HG02970 (cell line): ENCODE results near the gene CDT1.
"Not testable (repeated sequence)": the region's sequence is repeated elsewhere in the genome, so short reads cannot be mapped to it uniquely, and the experiment has no call there.

ENCODE experiments used
- ATAC-seq: cut with Tn5 transposase; IDR thresholded peaks from one replicate; pipeline ENCODE4 v1.9.1; 2021; ENCODE audit warnings: mild to moderate bottlenecking, moderate library complexity, moderate number of reproducible peaks; ENCODE audit not compliant: unreplicated experiment, low FRiP score

Gene CDT1

DNA sequence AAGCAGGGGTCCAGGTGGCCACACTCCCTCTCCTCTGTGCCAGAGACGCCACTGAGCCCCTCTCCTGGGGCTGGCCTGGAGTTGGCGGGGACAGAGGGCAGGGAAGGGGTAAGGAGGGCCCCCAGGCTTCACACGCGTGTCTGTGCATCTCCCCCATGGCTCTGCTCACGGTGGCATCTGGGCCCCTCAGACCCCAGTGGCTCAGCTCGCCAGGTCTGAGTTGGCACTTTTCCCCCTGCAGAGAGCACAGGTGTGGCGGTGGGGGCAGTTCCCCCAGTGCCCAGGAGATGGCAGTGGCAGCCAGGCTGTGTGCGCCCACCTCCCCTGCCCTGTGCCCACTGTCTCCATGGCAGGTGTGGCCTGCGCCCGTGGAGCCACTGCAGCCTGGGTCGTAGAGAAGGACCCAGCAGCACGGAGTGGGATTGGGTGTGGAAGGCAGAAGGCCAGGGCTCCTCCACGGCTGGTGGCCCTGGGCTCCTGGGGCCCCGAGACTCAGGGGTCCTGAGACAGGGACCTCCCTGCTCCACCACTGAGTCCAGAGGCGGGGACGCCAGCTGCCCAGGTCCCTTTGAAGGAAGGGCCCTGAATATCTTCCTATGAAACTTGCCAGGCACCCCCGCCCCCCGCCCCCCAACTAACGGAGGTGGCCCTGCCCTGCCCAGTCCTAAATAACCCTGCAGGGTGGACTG is 12.5 kb downstream of the CDT1 start:
- no peak for ATAC-seq

DNA sequence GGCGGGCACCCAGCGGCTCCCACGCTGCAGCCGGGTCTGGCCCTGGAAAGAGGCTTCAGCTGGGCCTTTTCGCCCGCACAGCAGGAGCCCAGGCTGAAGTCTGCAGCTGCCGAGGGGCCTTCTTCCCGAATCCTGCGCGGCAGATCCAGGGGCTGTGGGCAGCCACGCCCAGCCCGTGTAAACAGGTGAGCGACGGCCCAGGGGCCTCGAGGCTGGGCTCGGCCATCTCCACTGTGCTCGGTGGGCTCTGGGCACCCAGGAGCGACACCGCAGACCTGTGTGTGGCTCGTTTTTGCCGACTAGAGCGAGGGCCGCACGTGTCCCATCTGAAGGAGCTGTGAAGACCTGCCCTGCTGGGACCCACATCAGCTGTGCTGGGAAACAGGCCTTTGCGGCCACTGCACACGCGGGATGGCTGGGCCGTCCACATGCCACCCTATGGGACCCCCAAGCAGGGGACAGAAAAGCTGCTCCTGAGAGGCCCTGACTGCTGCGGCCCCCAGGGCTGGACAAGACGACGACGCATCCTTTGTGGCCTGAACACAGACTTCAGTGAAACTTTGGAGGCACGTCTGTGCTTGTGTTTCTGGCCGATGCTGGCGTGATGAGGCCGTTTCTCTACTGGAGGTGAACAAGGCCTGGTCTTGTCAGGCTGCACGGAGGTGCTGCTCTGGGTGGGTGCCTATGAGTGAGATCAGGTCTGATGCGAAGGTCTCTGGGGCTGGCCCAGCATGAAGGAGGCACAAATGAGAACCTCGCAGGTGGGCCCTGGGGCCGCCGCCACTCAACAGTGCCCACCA is 13.3 kb downstream of the CDT1 start:
- ATAC-seq: no peak

DNA sequence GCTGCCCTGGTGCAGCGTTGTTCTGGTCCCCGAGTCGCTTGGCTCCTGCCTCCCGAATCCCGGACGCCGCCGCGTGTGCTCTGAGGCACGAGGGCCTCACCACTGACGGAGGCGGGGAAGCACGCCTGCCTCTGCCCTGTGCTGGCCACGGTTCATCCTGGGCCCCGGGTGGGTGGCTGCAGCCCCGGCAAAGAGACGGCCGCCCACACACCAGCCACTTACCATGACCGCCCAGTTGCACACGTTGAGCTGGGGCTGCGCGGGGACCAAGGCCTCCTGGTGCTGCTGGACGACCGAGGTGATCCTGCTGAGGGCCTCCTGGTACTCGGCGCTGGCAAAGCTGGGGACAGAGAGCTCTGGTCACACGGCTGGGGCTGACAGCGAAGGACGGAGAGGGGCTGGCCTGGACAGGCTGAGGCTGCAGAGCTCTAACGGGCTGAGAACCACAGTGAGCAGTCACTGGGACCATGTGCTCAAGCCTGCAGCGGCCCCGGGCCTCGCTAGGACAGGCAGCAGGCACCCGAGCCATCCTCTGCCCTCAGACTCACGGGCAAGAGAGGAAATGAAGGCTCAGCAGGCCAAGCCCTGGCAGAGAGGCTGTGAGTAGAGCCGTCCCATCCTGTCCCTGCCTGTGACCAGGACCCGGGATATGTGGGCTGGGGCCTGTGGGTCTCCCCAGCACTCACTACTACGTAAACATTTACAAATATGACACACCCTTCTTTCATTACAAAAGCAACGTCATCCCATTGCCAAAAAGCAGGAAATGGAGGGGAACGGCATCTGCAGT is 14.4 kb downstream of the CDT1 start:
- no peak for ATAC-seq

DNA sequence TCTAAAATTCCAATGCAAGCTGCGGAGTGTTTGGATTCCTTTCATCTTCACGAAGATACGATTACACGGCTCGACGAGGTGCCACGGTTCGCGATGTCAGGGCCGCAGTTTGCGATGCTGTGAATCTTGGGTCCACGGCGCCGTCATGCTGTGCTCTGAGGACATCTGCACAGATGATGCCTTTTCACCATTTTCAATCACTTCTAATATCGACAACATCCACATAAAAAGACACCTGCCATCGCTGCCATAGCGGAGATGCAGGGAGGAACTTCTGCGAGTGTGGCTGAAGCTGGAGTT is 14.9 kb downstream of the CDT1 start:
- ATAC-seq: no peak

DNA sequence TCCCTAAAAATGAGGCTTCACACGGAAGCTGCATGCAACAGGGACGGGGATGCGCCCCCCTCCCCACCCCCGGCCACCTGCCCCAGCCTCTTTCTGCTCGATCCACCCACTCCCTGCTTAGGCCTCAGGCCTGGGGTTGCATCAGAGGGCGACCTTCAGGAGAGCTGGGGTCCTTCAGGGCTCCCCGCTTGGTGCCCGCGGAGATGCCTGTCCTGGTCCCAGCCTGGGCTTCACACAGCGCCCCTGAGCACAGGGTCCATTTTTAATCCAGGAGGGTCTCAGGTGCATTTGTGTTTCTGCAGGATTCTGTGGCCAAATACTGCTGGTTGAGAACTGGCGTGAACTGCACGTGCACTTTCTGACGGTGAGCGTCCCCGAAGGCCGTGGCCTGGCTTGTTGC is 15.5 kb downstream of the CDT1 start:
- no peak for ATAC-seq

DNA sequence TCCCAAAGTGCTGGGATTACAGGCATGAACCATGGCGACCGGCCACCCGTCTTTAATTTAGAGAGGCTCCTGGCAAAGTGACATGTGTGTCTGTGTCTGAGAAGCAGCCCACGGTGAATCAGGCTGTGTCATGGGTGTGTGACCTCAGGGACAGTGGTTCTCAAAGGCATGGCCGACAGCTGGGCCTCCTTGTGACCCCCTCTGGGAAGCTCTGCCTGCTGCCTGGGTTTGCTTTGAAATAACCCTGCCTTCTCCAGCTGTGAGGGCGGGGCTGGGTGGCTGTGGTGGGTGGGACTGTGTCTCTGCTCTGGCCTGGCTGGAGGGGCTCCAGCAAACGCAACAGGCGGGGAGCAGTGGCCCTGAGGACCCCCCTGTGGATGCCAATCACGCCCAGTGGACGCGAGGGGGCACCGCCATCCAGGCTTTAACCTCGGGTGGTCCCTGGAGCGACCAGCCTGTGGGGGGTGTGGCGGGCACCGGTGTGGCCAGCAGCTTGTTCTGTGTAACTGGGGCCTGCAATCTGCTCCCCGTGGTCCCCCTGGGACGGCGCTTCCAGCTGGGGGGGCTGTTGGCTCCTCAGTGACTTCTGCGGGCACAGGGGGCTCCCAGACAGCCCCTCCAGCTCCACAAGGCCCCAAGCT is 16.9 kb downstream of the CDT1 start:
- ATAC-seq: no peak

DNA sequence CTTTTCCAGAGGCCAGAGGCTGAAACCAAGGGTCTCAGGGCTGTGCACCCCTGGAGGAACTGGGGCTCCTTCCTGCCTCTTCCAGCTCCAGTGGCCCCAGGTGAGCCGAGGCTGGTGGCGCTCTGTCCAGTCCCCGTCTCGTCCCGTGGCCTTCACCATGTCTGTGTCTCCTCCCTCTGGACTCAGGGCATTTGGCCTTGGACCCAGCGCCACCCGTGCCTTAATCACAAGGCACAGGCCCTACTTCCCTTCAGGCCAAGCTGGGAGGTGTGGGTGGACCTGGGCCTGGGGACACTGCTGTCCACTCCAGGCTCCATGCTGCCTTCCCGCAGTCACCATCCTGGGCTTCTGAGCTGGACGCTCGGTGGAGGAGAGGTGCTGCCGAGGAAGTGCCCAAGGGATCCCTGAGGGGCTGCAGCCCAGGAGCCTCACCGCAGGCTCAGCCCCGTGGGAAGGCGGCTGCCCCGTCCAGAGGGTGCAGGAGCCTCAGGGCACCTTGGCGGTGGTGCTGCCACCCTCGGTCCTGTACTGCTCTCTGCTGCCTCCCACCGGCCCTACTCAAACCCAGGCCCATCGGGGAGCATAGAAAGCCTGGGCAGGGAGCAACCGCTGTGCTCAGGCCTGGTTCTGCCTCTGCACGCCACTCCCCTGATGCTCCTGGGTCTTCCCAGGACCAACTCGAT is 17.7 kb downstream of the CDT1 start:
- ATAC-seq: no peak

DNA sequence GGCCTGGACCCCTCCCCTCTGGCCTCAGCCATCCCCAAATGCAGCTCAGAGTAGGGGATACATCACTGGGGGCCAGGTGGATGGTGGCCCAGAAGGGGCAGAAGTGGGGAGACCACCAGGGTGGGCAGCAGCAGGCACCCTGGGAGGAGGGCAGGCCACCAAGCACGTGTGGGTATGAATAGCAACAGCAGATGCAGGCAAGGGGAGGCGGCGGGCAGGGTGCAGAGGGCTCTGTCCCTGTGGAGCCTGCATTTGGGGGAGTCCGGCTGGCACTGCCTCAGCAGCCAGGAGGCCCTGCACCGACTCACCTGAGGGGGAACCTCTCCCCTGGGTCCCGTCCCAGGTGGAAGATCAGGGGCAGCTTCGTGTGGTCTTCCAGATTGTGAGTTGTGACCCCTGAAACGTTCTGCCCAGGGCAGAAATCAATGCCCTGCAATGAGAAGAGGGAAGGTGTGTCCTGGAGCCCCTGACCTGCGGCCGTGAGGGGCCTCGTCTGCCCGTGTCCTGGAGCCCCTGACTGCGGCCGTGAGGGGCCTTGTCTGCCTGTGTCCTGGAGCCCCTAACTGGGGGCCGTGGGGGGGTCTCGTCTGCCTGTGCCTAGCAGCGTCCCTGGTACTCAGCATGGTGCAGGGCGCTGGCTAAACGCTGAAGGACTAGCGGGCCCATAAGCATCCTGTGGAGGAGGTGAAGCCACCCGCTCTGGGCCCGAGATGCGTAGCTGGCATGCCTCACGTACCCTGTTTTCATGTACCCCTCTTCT is 18.9 kb downstream of the CDT1 start:
- ATAC-seq: no peak

DNA sequence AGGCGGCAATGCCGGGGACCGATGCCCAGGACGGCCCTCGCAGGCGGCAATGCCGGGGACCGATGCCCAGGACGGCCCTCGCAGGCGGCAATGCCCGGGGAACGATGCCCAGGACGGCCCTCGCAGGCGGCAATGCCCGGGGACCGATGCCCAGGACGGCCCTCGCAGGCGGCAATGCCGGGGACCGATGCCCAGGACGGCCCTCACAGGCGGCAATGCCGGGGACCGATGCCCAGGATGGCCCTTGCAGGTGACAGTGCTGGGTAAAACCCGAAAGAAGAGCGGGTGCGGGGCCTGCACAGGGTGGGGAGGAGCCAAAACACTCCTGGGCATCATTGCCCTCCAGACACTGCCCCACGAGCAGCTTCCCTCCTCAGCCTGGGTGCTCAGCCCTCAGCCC is 20.1 kb downstream of the CDT1 start:
- not testable (repeated sequence) for ATAC-seq

DNA sequence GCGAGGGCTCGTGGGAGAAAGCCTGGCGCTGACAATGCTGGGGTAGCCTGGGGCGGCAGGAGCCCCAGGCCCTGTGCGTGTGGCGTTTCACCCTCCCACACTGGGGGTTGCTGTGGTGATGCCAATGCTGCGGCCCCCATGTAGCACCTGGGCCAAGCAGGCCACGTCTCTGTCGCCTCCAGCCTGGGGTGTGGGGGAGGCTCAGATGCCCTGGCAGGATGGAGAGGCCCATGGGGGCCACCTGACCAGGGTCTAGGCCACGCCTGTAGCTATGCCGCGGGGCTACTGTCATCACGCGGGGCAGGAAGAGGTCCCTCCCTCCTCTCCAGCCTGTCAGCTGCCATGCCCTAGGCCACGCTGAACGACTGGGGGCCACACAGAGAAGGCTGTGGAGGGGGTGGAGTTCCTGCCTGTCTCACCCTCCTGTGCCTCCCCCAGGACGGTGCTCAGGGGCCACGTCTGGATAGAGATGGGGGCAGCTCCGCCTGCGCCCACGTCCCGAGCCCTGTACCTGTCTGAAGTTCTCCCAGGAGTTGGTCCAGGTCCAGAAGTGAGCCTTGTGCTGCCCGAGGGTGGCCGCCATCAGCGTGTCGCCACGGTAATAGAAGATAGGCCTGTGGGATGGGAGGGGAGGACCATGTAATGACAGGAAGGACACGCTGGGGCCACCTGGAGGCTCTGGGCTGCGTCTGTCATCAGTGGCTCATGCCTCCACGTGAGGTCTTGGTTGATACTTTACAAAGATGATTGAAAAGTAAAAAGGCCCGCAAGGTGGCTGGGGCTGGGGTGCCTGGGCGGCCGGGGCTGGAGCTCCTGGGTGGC is 20.9 kb downstream of the CDT1 start:
- ATAC-seq: no peak

DNA sequence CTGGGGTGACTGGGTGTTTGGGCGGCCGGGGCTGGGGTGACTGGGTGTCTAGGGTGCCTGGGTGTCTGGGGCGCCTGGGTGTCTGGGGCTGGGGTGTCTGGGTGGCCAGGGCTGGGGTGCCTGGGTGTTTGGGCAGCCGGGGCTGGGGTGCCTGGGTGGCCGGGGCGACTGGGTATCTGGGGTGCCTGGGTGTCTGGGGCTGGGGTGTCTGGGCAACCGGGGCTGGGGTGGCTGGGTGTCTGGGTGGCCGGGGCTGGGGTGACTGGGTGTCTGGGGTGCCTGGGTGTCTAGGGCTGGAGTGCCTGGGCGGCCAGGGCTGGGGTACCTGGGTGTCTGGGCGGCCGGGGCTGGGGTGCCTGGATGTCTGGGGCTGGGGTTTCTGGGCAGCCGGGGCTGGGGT is 21.6 kb downstream of the CDT1 start:
- no peak for ATAC-seq

DNA sequence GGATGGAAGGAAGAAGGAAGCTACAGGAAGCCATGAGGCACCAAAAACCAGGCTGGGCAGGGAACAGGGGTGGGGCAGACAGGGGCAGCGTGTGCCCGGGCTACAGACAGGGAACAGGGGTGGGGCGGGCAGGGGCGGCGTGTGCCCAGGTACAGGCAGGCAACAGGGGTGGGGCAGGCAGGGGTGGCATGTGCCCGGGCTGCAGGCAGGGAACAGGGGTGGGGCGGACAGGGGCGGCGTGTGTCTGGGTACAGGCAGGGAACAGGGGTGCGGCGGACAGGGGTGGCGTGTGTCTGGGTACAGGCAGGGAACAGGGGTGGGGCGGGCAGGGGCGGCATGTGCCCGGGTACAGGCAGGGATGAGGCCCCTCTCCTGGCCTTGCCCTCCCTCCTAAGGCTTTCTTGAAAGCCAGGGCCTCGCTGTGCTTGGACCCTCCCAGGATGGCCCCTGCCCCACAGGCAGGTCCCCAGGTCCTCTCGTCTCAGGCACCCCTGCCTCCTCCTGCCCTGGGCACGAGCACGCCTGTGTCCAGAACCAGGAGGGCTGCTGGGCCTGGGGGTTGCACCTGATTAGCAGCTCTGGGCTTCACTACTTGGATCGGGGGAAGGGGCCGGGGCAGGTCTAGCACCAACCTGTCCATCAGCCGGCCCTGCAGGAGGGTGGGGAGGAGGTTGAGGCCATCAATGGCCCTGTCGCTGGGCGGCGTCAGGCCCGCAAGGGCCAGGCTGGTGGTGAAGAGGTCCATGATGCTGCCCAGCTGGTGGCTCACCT is 22.7 kb downstream of the CDT1 start:
- ATAC-seq: no peak

DNA sequence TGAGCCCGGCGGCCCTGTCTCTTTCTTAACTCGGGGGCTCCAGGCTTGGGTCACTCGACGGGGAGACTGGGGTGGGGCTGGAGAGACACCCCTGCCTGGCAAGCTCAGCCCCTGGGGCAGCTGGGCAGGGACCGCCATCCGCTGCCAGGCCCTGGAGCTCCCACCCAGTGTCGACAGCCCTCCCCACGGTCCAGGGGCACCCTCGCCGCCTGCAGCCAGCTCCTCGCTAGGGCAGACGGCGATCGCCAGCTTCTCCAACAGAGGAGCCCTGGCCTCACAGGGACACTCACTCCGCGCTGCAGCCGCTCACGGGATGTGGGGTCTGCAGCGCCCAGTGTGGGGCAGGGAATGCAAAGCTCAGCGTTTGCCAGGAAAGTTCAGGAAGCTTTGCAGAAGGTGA is 24.1 kb downstream of the CDT1 start:
- ATAC-seq: no peak

DNA sequence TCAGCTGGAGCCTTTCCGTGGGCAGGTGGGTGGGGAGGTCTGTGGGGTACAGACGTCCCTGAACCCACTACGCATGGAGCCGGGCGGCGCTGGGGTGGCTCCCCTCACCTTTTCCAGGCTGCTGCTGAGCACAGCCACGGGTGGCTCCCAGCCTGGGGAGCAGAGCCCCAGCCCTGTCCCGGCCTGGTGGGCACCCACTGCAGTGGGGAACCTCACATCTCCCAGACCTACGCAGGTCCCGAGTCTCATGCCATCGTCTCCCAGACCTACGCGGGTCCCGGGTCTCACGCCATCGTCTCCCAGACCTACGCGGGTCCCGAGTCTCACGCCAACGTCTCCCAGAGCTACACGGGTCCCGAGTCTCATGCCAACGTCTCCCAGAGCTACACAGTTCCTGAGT is 25.1 kb downstream of the CDT1 start:
- ATAC-seq: no peak

DNA sequence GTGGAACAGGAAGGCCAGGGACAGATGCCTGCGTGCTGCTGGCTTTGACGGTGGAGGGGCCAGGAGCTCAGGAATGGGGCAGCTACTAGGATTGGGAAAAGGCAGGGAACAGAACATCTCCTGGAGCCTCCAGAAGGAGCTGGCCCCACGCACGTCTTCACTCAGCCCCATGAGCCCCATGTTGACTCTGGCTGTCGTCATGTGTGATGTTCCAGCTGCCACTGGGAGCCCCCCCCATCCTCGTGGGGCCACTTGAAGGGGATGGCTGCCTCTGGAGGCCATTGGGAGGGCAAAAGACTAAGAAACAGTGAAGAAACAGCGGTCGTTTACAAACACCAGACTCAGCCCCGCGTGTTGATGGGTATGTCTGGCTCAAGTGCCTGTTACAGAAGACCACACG is 26.7 kb downstream of the CDT1 start:
- no peak for ATAC-seq

DNA sequence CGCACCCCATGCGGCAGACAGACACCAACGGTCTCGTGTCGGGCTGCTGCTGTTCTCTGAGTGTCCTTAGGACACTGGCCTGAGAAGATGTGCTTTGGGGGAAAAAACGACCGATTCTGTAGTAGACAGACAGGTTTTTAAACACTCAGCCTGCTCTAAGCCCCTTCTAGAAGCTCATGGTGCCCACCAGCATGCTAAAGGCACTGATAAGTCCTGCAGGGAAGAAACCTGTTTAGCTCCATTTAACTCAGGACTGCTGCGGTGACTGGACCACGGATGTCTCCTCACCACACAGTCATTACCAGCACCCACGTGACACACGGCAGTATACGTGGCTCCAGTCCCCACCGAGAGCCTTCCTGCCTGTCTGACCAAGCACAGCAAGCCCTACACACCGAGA is 27.2 kb downstream of the CDT1 start:
- ATAC-seq: no peak

DNA sequence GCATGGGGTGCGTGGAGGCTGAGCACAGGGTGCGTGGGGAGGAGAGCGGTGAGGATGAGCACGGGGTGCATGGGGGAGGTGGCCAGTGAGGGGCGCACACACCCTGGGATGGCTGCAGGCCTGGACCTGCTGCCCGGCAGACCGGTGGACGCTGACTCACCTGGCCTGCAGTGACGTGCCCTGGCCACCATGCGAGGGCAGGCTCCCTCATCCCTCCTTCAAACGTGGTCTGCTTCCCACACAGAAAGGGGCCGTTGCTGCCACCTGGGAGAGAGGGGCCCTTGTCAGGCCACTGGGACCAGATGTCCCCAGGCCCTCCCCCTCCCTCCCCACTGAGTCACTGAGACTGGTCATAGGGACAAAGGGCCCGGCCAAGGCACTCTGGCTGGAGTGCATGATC is 28.2 kb downstream of the CDT1 start:
- ATAC-seq: no peak

DNA sequence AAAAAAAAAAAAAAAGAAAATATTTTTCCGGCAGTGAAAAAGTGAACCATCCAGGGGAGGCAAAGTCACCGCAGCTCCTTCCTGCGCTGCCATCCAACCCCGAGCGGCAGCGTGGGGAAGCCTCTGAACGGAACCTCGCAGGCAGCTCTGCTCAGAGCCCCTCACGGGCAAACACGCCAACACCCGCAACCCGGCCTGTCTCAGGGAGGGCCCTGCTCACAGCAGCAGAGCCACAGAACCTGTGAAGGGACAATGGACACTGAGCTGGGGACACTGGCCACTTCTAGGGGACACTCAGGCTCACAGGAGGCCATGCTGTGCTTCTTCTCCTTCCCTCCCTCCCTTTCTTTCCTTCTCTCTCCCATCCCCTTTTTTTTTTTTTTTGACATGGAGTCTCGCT is 29.5 kb downstream of the CDT1 start:
- no peak for ATAC-seq
